ENCODE data around the gene BCL2.

BCL2 gene

DNA sequence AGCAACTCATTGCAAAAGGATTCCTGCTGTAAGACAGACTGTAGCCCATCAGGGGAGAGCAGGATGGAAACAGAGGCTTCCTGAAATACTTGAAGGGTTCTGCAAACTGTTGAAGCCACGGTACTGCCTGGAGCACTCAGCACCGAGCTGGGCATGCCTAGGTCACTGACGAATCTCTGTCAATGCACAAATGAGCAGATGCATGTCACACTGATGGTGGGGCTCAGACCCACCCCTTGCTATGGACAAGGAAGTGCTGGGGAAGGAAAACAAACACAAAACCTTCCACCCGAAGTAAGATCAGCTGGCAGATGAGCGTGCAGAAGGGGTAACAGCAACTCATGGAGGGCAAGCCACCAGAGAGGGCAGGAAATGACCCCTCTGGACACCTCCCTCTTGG, 136.7 kb downstream of the BCL2 start:
- no peak for DNase-seq (ENCODE audit: extremely low read depth, low read depth)
- TF ChIP-seq, protein P1, sequence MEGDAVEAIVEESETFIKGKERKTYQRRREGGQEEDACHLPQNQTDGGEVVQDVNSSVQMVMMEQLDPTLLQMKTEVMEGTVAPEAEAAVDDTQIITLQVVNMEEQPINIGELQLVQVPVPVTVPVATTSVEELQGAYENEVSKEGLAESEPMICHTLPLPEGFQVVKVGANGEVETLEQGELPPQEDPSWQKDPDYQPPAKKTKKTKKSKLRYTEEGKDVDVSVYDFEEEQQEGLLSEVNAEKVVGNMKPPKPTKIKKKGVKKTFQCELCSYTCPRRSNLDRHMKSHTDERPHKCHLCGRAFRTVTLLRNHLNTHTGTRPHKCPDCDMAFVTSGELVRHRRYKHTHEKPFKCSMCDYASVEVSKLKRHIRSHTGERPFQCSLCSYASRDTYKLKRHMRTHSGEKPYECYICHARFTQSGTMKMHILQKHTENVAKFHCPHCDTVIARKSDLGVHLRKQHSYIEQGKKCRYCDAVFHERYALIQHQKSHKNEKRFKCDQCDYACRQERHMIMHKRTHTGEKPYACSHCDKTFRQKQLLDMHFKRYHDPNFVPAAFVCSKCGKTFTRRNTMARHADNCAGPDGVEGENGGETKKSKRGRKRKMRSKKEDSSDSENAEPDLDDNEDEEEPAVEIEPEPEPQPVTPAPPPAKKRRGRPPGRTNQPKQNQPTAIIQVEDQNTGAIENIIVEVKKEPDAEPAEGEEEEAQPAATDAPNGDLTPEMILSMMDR (IDR thresholded peaks at IDR 0.05; ENCODE audit: low read depth, low read length, missing control alignments) = no peak
- no peak overlapping the region for H3K4me3 ChIP-seq (replicated peaks; ENCODE audit: low read depth, low read length)

DNA sequence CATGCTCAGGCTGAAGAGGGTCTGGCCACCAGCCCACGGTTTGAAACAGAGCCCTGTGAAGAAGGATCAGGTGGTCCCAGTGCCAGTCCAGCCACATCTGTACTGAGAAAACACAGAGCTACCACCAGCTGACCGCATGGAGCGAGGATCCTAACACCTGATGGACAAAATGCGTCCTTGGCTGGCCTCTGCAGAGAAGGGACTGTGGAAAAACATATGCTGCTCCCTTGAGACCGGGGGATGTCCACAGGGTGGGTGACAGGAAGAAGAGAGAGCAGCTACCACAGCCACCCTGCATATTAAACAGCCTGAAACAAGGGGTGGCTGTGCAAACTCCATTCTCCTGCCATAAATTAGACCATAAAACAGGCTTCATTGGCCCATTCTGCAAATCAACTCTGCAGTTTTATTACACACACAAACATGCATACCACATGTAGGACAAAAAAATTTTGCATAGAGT, 137.2 kb downstream of the BCL2 start:
- DNase-seq (ENCODE audit: extremely low read depth, low read depth) = no peak
- no peak overlapping the region for H3K4me3 ChIP-seq (replicated peaks; ENCODE audit: low read depth, low read length)
- TF ChIP-seq, protein P1 (IDR thresholded peaks at IDR 0.05; ENCODE audit: low read depth, low read length, missing control alignments) = no peak

DNA sequence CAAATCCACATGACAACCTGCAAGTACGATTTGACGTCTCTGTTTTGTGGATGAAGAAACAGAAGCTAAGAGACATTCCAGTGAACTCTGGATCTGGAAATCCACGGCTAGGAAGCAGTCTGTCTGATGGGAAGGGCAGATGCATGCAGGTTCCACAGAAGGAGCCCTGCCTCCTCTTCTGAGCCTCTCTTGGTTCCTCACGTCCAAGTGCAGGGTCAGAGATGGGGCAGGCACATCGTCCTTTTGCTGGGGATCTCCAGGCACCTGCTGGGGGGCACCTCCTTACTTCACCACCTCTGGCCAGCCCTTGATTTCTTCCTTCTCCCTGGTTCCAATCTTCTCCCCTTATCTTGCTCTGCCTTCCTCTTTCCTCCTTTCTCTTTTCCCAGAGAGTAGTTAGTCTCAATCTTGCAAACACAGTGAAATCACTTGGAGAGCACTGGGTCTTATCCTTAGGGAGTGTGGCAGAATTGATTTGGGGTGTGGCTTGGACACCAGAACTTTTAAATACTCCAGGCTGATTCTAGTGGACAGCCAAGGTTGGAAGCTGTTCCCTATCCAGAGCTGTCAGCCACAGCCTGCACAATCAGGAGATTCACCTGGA, 137.8 kb downstream of the BCL2 start:
- no peak overlapping the region for H3K4me3 ChIP-seq (replicated peaks; ENCODE audit: low read depth, low read length)
- DNase-seq (ENCODE audit: extremely low read depth, low read depth) = no peak
- TF ChIP-seq, protein P1 (IDR thresholded peaks at IDR 0.05; ENCODE audit: low read depth, low read length, missing control alignments) = no peak

DNA sequence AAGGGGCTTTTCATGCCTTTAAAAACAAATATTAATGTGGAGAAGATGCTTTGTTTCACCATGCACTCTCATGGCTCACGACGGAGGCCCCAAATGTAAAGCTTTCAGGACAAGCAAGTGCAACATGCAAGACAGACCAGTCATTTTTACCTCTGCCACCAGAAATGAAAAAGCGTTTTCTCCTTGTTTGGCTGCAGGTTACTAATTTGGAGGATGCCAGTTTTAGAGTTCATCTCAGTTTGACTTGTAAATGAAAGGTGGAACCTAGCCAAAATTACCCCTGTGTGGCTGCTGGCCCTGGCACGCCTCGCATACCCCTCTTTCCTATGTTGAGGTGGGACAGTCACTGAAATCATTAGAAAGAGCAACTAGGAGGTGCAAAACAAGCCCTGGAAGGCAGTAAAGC, 138.6 kb downstream of the BCL2 start:
- TF ChIP-seq, protein P1 (IDR thresholded peaks at IDR 0.05; ENCODE audit: low read depth, low read length, missing control alignments) = no peak
- DNase-seq (ENCODE audit: extremely low read depth, low read depth) = no peak
- H3K4me3 ChIP-seq (replicated peaks; ENCODE audit: low read depth, low read length) = no peak overlapping the region

DNA sequence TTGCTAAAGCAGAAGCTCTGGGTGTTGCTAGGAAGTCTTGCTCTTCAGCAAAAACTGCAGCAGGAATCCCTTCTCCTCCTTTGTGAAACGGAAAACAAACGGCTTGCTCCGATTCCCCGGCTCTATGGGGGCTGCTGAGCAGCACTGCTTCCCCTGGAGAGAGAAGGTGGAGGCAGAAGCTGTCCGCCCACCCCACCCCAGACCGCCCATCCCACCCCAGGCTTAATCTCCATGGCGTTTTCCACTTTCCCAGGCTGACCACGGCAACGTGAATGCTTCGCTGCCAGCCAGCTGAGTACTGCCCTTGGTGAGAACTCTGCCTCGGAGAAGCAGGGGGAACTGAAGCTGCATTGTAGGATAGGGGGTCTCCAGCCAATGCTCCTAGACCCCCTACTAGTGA, 139.2 kb downstream of the BCL2 start:
- TF ChIP-seq, protein P1 (IDR thresholded peaks at IDR 0.05; ENCODE audit: low read depth, low read length, missing control alignments) = no peak
- DNase-seq (ENCODE audit: extremely low read depth, low read depth) = no peak
- H3K4me3 ChIP-seq (replicated peaks; ENCODE audit: low read depth, low read length) = no peak overlapping the region

DNA sequence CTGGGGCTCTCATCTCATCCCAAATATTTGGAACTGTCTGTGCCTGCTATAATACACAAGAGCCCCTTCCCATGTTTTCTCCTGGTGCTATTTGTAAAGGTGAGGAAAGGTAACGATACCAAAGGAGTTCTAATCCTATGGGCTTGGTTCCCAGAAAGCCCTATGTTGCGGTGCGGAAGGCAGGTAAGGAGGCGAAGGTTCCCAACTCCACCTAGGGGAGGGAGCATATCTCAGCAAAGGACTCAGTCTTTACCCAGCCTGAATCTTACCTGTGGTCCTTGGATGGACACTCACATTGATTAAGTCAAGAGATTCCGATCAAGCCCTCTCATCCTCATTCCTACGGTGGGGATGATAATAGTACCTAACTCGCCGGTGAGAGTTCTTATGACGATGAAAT, 140.1 kb downstream of the BCL2 start:
- DNase-seq (ENCODE audit: extremely low read depth, low read depth) = no peak
- no peak overlapping the region for H3K4me3 ChIP-seq (replicated peaks; ENCODE audit: low read depth, low read length)
- TF ChIP-seq, protein P1 (IDR thresholded peaks at IDR 0.05; ENCODE audit: low read depth, low read length, missing control alignments) = no peak

DNA sequence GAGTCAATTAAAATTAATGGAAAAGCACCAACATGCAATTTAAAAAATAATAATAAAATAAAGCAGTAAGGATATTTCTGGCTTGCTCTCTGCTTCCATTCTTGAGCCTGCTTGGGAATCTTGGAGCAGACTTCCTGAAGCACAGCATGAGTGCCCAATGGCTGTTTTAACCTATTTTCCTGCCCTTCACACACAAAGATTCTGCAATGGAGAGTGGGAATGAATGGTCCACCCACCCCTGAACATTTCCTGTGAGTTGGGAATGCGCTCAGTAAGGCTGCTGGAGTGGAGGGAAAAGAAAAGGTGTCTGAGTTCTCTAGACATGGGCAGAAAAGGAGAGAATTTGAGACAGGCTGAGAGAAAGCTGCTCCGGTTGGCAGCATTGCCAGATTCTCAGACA, 140.6 kb downstream of the BCL2 start:
- TF ChIP-seq, protein P1 (IDR thresholded peaks at IDR 0.05; ENCODE audit: low read depth, low read length, missing control alignments) = no peak
- no peak overlapping the region for H3K4me3 ChIP-seq (replicated peaks; ENCODE audit: low read depth, low read length)
- DNase-seq (ENCODE audit: extremely low read depth, low read depth) = no peak
